Neural crest cell (in vitro differentiated cells): ENCODE results near the gene ERG. TPM values are rescaled to one million over a fixed set of nuclear protein-coding genes. Genes with fewer than 3 reads are reported as not detected.

Experiments
- DNase-seq: peaks from one replicate; pipeline ENCODE4 v3.0.0; 2021; ENCODE audit warnings: low read depth, mixed read lengths, low spot score
- H3K27ac Mint-ChIP-seq: one replicate; pipeline ENCODE4 v1.8.0; 2021; ENCODE audit warnings: mild to moderate bottlenecking, mixed read lengths; ENCODE audit not compliant: unreplicated experiment
- H3K27me3 Mint-ChIP-seq: 2 replicates; pipeline ENCODE4 v1.8.0; 2021; ENCODE audit warnings: low read depth, mild to moderate bottlenecking, mixed read lengths
- H3K36me3 Mint-ChIP-seq: 2 replicates; pipeline ENCODE4 v1.8.0; 2021; ENCODE audit warnings: low read depth, mild to moderate bottlenecking, mixed read lengths
- H3K4me1 Mint-ChIP-seq: 2 replicates; pipeline ENCODE4 v1.8.0; 2021; ENCODE audit warnings: mixed read lengths
- H3K4me3 Mint-ChIP-seq: one replicate; pipeline ENCODE4 v1.8.0; 2021; ENCODE audit warnings: mild to moderate bottlenecking, mixed read lengths
- H3K9me3 Mint-ChIP-seq: 2 replicates; pipeline ENCODE4 v1.8.0; 2021; ENCODE audit warnings: mixed read lengths
- CTCF ChIP-seq: fragments of 200-600 bp; sonication (generic); conservative IDR thresholded peaks from 2 replicates; pipeline ENCODE4 v1.5.0; 2021; ENCODE audit warnings: antibody characterized with exemption, mild to moderate bottlenecking
- total RNA-seq: library from RNA; stranded (reverse); gene quantifications from 2 replicates; pipeline ENCODE4 v1.2.1, GENCODE V29; 2021

Gene ERG
- total RNA-seq, 1 donor from 2014 or later: 0.19 TPM

GRCh38 chr21:38388647-38389353 is 109.5 kb downstream of the ERG start:
- H3K4me3 Mint-ChIP-seq: no peak overlapping the region
- no peak overlapping the region for H3K27ac Mint-ChIP-seq
- no peaks in the 10 kb centered on the region for H3K36me3 Mint-ChIP-seq
- no peak for TF ChIP-seq CTCF
- H3K27me3 Mint-ChIP-seq: no peaks in the 10 kb centered on the region
- peaks cover 9% of the 10 kb centered on the region for H3K4me1 Mint-ChIP-seq
- DNase-seq: no peak
- no peaks in the 10 kb centered on the region for H3K9me3 Mint-ChIP-seq

- H3K27ac Mint-ChIP-seq: no peak overlapping the region
- H3K4me1 Mint-ChIP-seq: peaks cover 9% of the 10 kb centered on the region
- no peak overlapping the region for H3K4me3 Mint-ChIP-seq
- H3K27me3 Mint-ChIP-seq: no peaks in the 10 kb centered on the region
- TF ChIP-seq CTCF: no peak
- H3K36me3 Mint-ChIP-seq: no peaks in the 10 kb centered on the region
- no peak for DNase-seq
- no peaks in the 10 kb centered on the region for H3K9me3 Mint-ChIP-seq
Measured at GRCh38 chr21:38388203-38388602, 110.1 kb downstream of the ERG start.

GRCh38 chr21:38386967-38387366 is 111.3 kb downstream of the ERG start:
- H3K9me3 Mint-ChIP-seq: no peaks in the 10 kb centered on the region
- H3K4me1 Mint-ChIP-seq: peaks cover 9% of the 10 kb centered on the region
- TF ChIP-seq CTCF: no peak
- H3K4me3 Mint-ChIP-seq: no peak overlapping the region
- no peaks in the 10 kb centered on the region for H3K36me3 Mint-ChIP-seq
- no peaks in the 10 kb centered on the region for H3K27me3 Mint-ChIP-seq
- no peak overlapping the region for H3K27ac Mint-ChIP-seq
- DNase-seq: no peak

GRCh38 chr21:38385427-38386175 is 112.7 kb downstream of the ERG start:
- H3K4me1 Mint-ChIP-seq: peaks cover 11% of the 10 kb centered on the region
- TF ChIP-seq CTCF: no peak
- H3K36me3 Mint-ChIP-seq: no peaks in the 10 kb centered on the region
- no peak for DNase-seq
- H3K9me3 Mint-ChIP-seq: no peaks in the 10 kb centered on the region
- H3K27ac Mint-ChIP-seq: no peak overlapping the region
- no peaks in the 10 kb centered on the region for H3K27me3 Mint-ChIP-seq
- H3K4me3 Mint-ChIP-seq: no peak overlapping the region

GRCh38 chr21:38384675-38385426 is 113.4 kb downstream of the ERG start:
- no peaks in the 10 kb centered on the region for H3K36me3 Mint-ChIP-seq
- no peak overlapping the region for H3K27ac Mint-ChIP-seq
- no peaks in the 10 kb centered on the region for H3K27me3 Mint-ChIP-seq
- no peaks in the 10 kb centered on the region for H3K9me3 Mint-ChIP-seq
- no peak overlapping the region for H3K4me3 Mint-ChIP-seq
- H3K4me1 Mint-ChIP-seq: peaks cover 16% of the 10 kb centered on the region
- TF ChIP-seq CTCF: no peak
- no peak for DNase-seq
